Fibroblast of pulmonary artery (primary cell): ENCODE measurements around the gene PLIN5.

Source experiments
- DNase-seq: peaks from one replicate; pipeline ENCODE4 v3.0.0-alpha.2; 2010; ENCODE audit warnings: low read depth
- H3K4me3 ChIP-seq: replicated peaks from 2 replicates; pipeline ENCODE4 v1.5.1; 2011; ENCODE audit warnings: low read depth, mild to moderate bottlenecking, control low read depth, low read length, moderate library complexity
- CTCF ChIP-seq: IDR thresholded peaks from 2 replicates; pipeline ENCODE4 v1.5.1; 2011; ENCODE audit warnings: mild to moderate bottlenecking, control low read depth, low read length, inconsistent platforms; ENCODE audit errors: missing control alignments

PLIN5 gene

GRCh38 chr19:4524808-4525562, 10.0 kb downstream of the PLIN5 start:
- DNase-seq, result peak; percentile 58
- TF ChIP-seq CTCF, result peak; percentile 90
- H3K4me3 ChIP-seq, result no peak overlapping the region

- DNase-seq, result peak; percentile 49
- no peak overlapping the region for H3K4me3 ChIP-seq
- peak; percentile 76 for TF ChIP-seq CTCF
Measured at GRCh38 chr19:4523306-4524110, 11.5 kb downstream of the PLIN5 start.

- TF ChIP-seq CTCF, result no peak
- H3K4me3 ChIP-seq, result no peak overlapping the region
- no peak for DNase-seq
Measured at GRCh38 chr19:4522291-4523002, 12.6 kb downstream of the PLIN5 start.

- no peak overlapping the region for H3K4me3 ChIP-seq
- no peak for TF ChIP-seq CTCF
- DNase-seq, result no peak
Measured at GRCh38 chr19:4521888-4522242, 13.2 kb downstream of the PLIN5 start.

- no peak for TF ChIP-seq CTCF
- H3K4me3 ChIP-seq, result no peak overlapping the region
- no peak for DNase-seq
Measured at GRCh38 chr19:4521170-4521887, 13.7 kb downstream of the PLIN5 start.

- H3K4me3 ChIP-seq, result no peak overlapping the region
- TF ChIP-seq CTCF, result no peak
- peak; percentile 19 for DNase-seq
Measured at GRCh38 chr19:4519521-4520277, 15.3 kb downstream of the PLIN5 start.
